Measurements from ENCODE around the gene TCTN1.
"Not testable (repeated sequence)": the region's sequence is repeated elsewhere in the genome, so short reads cannot be mapped to it uniquely, and the experiment has no call there.

TCTN1 gene

GRCh38 chr12:110587102-110587501 is 26.8 kb upstream of the TCTN1 start:
- DNase-seq, result not testable (repeated sequence)

- no peak for DNase-seq
Observed at GRCh38 chr12:110590059-110590458, 23.9 kb upstream of the TCTN1 start.

GRCh38 chr12:110590806-110591326 is 23.1 kb upstream of the TCTN1 start:
- no peak for DNase-seq

GRCh38 chr12:110591451-110592051 is 22.4 kb upstream of the TCTN1 start:
- no peak for DNase-seq

GRCh38 chr12:110592078-110592477 is 21.9 kb upstream of the TCTN1 start:
- DNase-seq, result no peak

- not testable (repeated sequence) for DNase-seq
Observed at GRCh38 chr12:110592919-110593318, 21.0 kb upstream of the TCTN1 start.

- no peak for DNase-seq
Observed at GRCh38 chr12:110597885-110598284, 16.0 kb upstream of the TCTN1 start.

GRCh38 chr12:110599334-110599733 is 14.6 kb upstream of the TCTN1 start:
- DNase-seq, result no peak

- DNase-seq, result no peak
Observed at GRCh38 chr12:110600254-110600653, 13.7 kb upstream of the TCTN1 start.

GRCh38 chr12:110602085-110602814 is 11.7 kb upstream of the TCTN1 start:
- peak; percentile 18 for DNase-seq

- DNase-seq, result no peak
Observed at GRCh38 chr12:110606253-110606611, 7.7 kb upstream of the TCTN1 start.

GRCh38 chr12:110613071-110613770 is 708 bp upstream of the TCTN1 start:
- no peak for DNase-seq

GRCh38 chr12:110615171-110615570 is 1.2 kb downstream of the TCTN1 start:
- no peak for DNase-seq

GRCh38 chr12:110616471-110617115 is 2.7 kb downstream of the TCTN1 start:
- no peak for DNase-seq

GRCh38 chr12:110619534-110619953 is 5.6 kb downstream of the TCTN1 start:
- no peak for DNase-seq

GRCh38 chr12:110622582-110622981 is 8.7 kb downstream of the TCTN1 start:
- no peak for DNase-seq

GRCh38 chr12:110627500-110628195 is 13.7 kb downstream of the TCTN1 start:
- no peak for DNase-seq

GRCh38 chr12:110635055-110635454 is 21.1 kb downstream of the TCTN1 start:
- no peak for DNase-seq

- no peak for DNase-seq
Observed at GRCh38 chr12:110636516-110636915, 22.6 kb downstream of the TCTN1 start.

GRCh38 chr12:110637869-110638441 is 24.0 kb downstream of the TCTN1 start:
- no peak for DNase-seq

- DNase-seq, result no peak
Observed at GRCh38 chr12:110638796-110639195, 24.9 kb downstream of the TCTN1 start.
